Adrenal gland (tissue), 12 donors: ENCODE data around the gene TMEM40. TPM values are rescaled to one million over a fixed set of nuclear protein-coding genes. Genes with fewer than 3 reads are reported as not detected.
"Not testable (repeated sequence)": the region's sequence is repeated elsewhere in the genome, so short reads cannot be mapped to it uniquely, and the experiment has no call there.

Experiments
- DNase-seq, 7 donors: peaks; one replicate each; pipeline ENCODE4 v3.0.0-alpha.2; 2019 to 2020
- H3K27ac ChIP-seq, 5 donors: fragments of 200-600 bp; sonication (generic) in 4 of 5; 1 replicate in 3 of 5; 2 replicates in 2 of 5; pipeline versions ENCODE4 v1.5.1 to v1.8.0; 2016 to 2020; ENCODE audit warnings: mild to moderate bottlenecking in 1 of 5
- H3K27me3 ChIP-seq: fragments of 200-600 bp; 2 replicates; pipeline ENCODE4 v1.8.0; 2021
- H3K36me3 ChIP-seq, 2 donors: fragments of 200-600 bp; replicated peaks in 1 of 2; 1 replicate in 1 of 2; 2 replicates in 1 of 2; pipeline versions ENCODE4 v1.5.1 to v1.8.0; 2018 to 2022
- H3K4me1 ChIP-seq, 2 donors: fragments of 200-600 bp; replicated peaks in 1 of 2; 1 replicate in 1 of 2; 2 replicates in 1 of 2; pipeline versions ENCODE4 v1.5.1 to v1.8.0; 2018 to 2021
- H3K4me3 ChIP-seq, 4 donors: fragments of 200-600 bp; sonication (generic) in 3 of 4; one replicate each; pipeline ENCODE4 v1.5.1; 2016 to 2018
- H3K9me3 ChIP-seq, 3 donors: fragments of 200-600 bp; sonication (generic) in 1 of 3; replicated peaks in 1 of 3; 1 replicate in 2 of 3; 2 replicates in 1 of 3; pipeline versions ENCODE4 v1.5.1 to v1.8.0; 2016 to 2021
- CTCF ChIP-seq, 6 experiments: fragments of 450-650 bp in 4 of 6; fragments of 200-600 bp in 2 of 6; sonication (generic) in 1 of 6; IDR thresholded peaks; 1 replicate in 5 of 6; 2 replicates in 1 of 6; pipeline versions ENCODE4 v1.5.1 to v1.8.0; 2016 to 2021; ENCODE audit warnings: antibody characterized with exemption in 6 of 6, mild to moderate bottlenecking in 2 of 6, moderate library complexity in 1 of 6
- POLR2A ChIP-seq, 2 donors: fragments of 450-650 bp; IDR thresholded peaks; one replicate each; pipeline ENCODE4 v1.6.1; 2017; ENCODE audit warnings: antibody characterized with exemption in 2 of 2, mild to moderate bottlenecking in 2 of 2, moderate library complexity in 1 of 2
- WGBS, 4 donors: extraction: QIAGEN DNeasy Blood & Tissue Kit in 2 of 4; methylation state at CpG; one replicate each; pipeline versions ENCODE4 v1.1.5 to v1.1.7; 2013 to 2017; 5-methylcytosine and 5-hydroxymethylcytosine counted together
- intact Hi-C, 2 donors: fragments of 100-400 bp; cut with DNase I; formaldehyde crosslinking; loops; one replicate each; pipeline versions ENCODE4 v1.14.1 to v1.15.0; 2022 to 2023
- polyA plus RNA-seq, 3 donors: library from polyadenylated mRNA; stranded (reverse); fragments of 200-250 nt in 2 of 3; fragments of 350-450 nt in 1 of 3; fragmentation: Illumina TruSeq in 1 of 3; extraction: RNeasy Lipid Tissue Mini Kit (QIAGEN cat#74804) in 1 of 3; gene quantifications; one replicate each; pipeline ENCODE4 v1.2.3, GENCODE V29; 2013 to 2014
- total RNA-seq, 9 donors: library from RNA; depleted of rRNA in 4 of 9; stranded (reverse); fragments of >200 nt in 4 of 9; fragments of 120-200 nt in 1 of 9; fragmentation: NEBNext Ultra II Directional in 1 of 9; extraction: Animal tissue kit (Norgen Biotek cat#: 25700) in 1 of 9; gene quantifications; one replicate each; pipeline versions ENCODE4 v1.1.0 to v1.2.4, GENCODE V29; 2013 to 2023
- donor health status: healthy with polysubstance abuse.
- donor health status: Bipolar disorder and iron deficiency.
- donor health status: DM: yes; HTN: yes; CAD: no.
- donor health status: DM: no; HTN: no; CAD: no.
- donor health status: DM: no; HTN: no; CAD: no.
- donor health status: DM: yes; HTN: yes; CAD: no.

TMEM40 gene
- total and polyA plus RNA-seq, 12 donors: 0.17 to 1.5 (median 1.00) TPM; not detected in 8

- TF ChIP-seq POLR2A (IDR thresholded peaks at IDR 0.05) (no peak), CTCF (IDR thresholded peaks at IDR 0.05) (no peak)
- H3K36me3 ChIP-seq: no peaks in the 10 kb centered on the region
- H3K4me1 ChIP-seq: peaks cover 0 to 7% of the 10 kb centered on the region in 2 donors
- no peaks in the 10 kb centered on the region for H3K9me3 ChIP-seq
- 72 to 91% (median 85%) methylated on average over 5 of the region's 5 CpGs for WGBS, 4 donors
- intact Hi-C loops: no loop called here
- H3K4me3 ChIP-seq: no peak overlapping the region
- no peak overlapping the region for H3K27ac ChIP-seq
- no peaks in the 10 kb centered on the region for H3K27me3 ChIP-seq
- DNase-seq: no peak
Measured at GRCh38 chr3:12793701-12794100, 34.6 kb upstream of the TMEM40 start.

GRCh38 chr3:12791430-12791829 is 32.4 kb upstream of the TMEM40 start:
- 67 to 86% (median 74%) methylated on average over 1 of the region's 1 CpG for WGBS, 4 donors
- Histone ChIP-seq H3K36me3 (no peaks in the 10 kb centered on the region), H3K9me3 (no peaks in the 10 kb centered on the region), H3K27me3 (no peaks in the 10 kb centered on the region), H3K27ac (no peak overlapping the region), H3K4me3 (no peak overlapping the region), H3K4me1 (peaks cover 0 to 7% of the 10 kb centered on the region in 2 donors)
- intact Hi-C loops: no loop called here
- no peak for DNase-seq
- no peak for TF ChIP-seq CTCF (IDR thresholded peaks at IDR 0.05)

GRCh38 chr3:12787967-12788690 is 29.1 kb upstream of the TMEM40 start:
- H3K4me3 ChIP-seq, intact Hi-C loops, H3K9me3 ChIP-seq, H3K27me3 ChIP-seq, H3K27ac ChIP-seq, H3K4me1 ChIP-seq, H3K36me3 ChIP-seq: not testable (repeated sequence)
- WGBS, 4 donors: 81 to 90% (median 85%) methylated on average over 9 to 23 of the region's 23 CpGs
- peak in 1 of 7 donors; percentile 43 for DNase-seq

- H3K9me3 ChIP-seq, H3K27ac ChIP-seq, H3K4me3 ChIP-seq, intact Hi-C loops, H3K27me3 ChIP-seq, H3K4me1 ChIP-seq, H3K36me3 ChIP-seq: not testable (repeated sequence)
- peak in 3 of 6 experiments; percentile 14 to 38 (median 17) for TF ChIP-seq CTCF (IDR thresholded peaks at IDR 0.05)
- 39 to 76% (median 68%) methylated on average over 5 to 9 of the region's 9 CpGs for WGBS, 4 donors
- DNase-seq: peak in 4 of 7 donors; percentile 45 to 77 (median 72)
Measured at GRCh38 chr3:12787346-12787745, 28.3 kb upstream of the TMEM40 start.

GRCh38 chr3:12785096-12785495 is 26.0 kb upstream of the TMEM40 start:
- H3K9me3 ChIP-seq: no peaks in the 10 kb centered on the region
- 65 to 77% (median 75%) methylated on average over 4 of the region's 4 CpGs for WGBS, 4 donors
- TF ChIP-seq POLR2A (IDR thresholded peaks at IDR 0.05): no peak
- TF ChIP-seq CTCF (IDR thresholded peaks at IDR 0.05): no peak
- DNase-seq: no peak
- intact Hi-C loops: no loop called here
- H3K27me3 ChIP-seq: peaks cover 5% of the 10 kb centered on the region
- H3K36me3 ChIP-seq: no peaks in the 10 kb centered on the region
- no peaks in the 10 kb centered on the region for H3K4me1 ChIP-seq
- H3K27ac ChIP-seq: no peak overlapping the region
- no peak overlapping the region for H3K4me3 ChIP-seq
